GM23338 (cell line): Measurements from ENCODE around the gene PLPPR3. TPM values are rescaled to one million over a fixed set of nuclear protein-coding genes. Genes with fewer than 3 reads are reported as not detected.

Source experiments
- ATAC-seq: fragments of 200-7000 bp; cut with Tn5 transposase; 3 replicates; pipeline ENCODE4 v1.9.1; 2020
- DNase-seq: peaks from one replicate; pipeline ENCODE4 v3.0.0-alpha.2; 2015; ENCODE audit warnings: low spot score
- H2AFZ ChIP-seq: fragments of 200-600 bp; sonication (generic); 2 replicates; pipeline ENCODE4 v1.8.0; 2016; ENCODE audit warnings: antibody characterized with exemption, mild to moderate bottlenecking, moderate library complexity
- H3F3A ChIP-seq: fragments of 200-600 bp; sonication (generic); replicated peaks from 2 replicates; pipeline ENCODE4 v1.8.0; 2017; ENCODE audit warnings: antibody characterized with exemption, mixed run types, low read depth
- H3K27ac ChIP-seq: fragments of 200-600 bp; sonication (generic); 2 replicates; pipeline ENCODE4 v1.6.1; 2016; ENCODE audit warnings: low read depth
- H3K27me3 ChIP-seq: fragments of 200-600 bp; sonication (generic); 2 replicates; pipeline ENCODE4 v1.8.0; 2016; ENCODE audit warnings: mild to moderate bottlenecking, mixed run types, moderate library complexity; ENCODE audit not compliant: insufficient read depth
- H3K36me3 ChIP-seq: fragments of 200-600 bp; sonication (generic); 2 replicates; pipeline ENCODE4 v1.8.0; 2016; ENCODE audit warnings: mild to moderate bottlenecking; ENCODE audit not compliant: insufficient read depth
- H3K4me1 ChIP-seq: fragments of 200-600 bp; sonication (generic); 2 replicates; pipeline ENCODE4 v1.8.0; 2016; ENCODE audit warnings: mild to moderate bottlenecking, moderate library complexity; ENCODE audit not compliant: insufficient read depth
- H3K4me2 ChIP-seq: fragments of 200-600 bp; sonication (generic); 2 replicates; pipeline ENCODE4 v1.7.1; 2017; ENCODE audit warnings: mixed run types
- H3K4me3 ChIP-seq: fragments of 200-600 bp; sonication (generic); 2 replicates; pipeline ENCODE4 v1.6.1; 2016; ENCODE audit warnings: mixed run types
- H3K79me2 ChIP-seq: fragments of 200-600 bp; sonication (generic); replicated peaks from 2 replicates; pipeline ENCODE4 v1.8.0; 2017; ENCODE audit warnings: mild to moderate bottlenecking; ENCODE audit not compliant: insufficient read depth
- H3K9me2 ChIP-seq: fragments of 200-600 bp; sonication (generic); 2 replicates; pipeline ENCODE4 v1.8.0; 2017; ENCODE audit not compliant: insufficient read depth
- H4K20me1 ChIP-seq: fragments of 200-600 bp; sonication (generic); replicated peaks from 2 replicates; pipeline ENCODE4 v1.8.0; 2017; ENCODE audit warnings: mild to moderate bottlenecking; ENCODE audit not compliant: insufficient read depth
- H3K27ac Mint-ChIP-seq: 2 replicates; pipeline ENCODE4 v1.8.0; 2020; ENCODE audit warnings: inconsistent platforms, mild to moderate bottlenecking, moderate library complexity, mixed read lengths
- H3K27me3 Mint-ChIP-seq: 3 replicates; pipeline ENCODE4 v1.8.0; 2022; ENCODE audit warnings: low read depth, mild to moderate bottlenecking, moderate library complexity, mixed read lengths, inconsistent platforms; ENCODE audit not compliant: insufficient read depth, poor library complexity
- H3K36me3 Mint-ChIP-seq: 3 replicates; pipeline ENCODE4 v1.8.0; 2021; ENCODE audit warnings: low read depth, mild to moderate bottlenecking, inconsistent platforms, moderate library complexity, mixed read lengths
- H3K4me1 Mint-ChIP-seq: 3 replicates; pipeline ENCODE4 v1.8.0; 2020; ENCODE audit warnings: mild to moderate bottlenecking, inconsistent platforms, mixed read lengths
- H3K4me3 Mint-ChIP-seq: 3 replicates; pipeline ENCODE4 v1.8.0; 2021; ENCODE audit warnings: moderate library complexity, mild to moderate bottlenecking, inconsistent platforms, mixed read lengths
- H3K9me3 Mint-ChIP-seq: 3 replicates; pipeline ENCODE4 v1.8.0; 2020; ENCODE audit warnings: moderate library complexity, mild to moderate bottlenecking, inconsistent platforms, mixed read lengths
- CREB1 ChIP-seq: fragments of 250-450 bp; sonication (Bioruptor Pico); IDR thresholded peaks from 2 replicates; pipeline ENCODE4 v1.5.0; 2020; ENCODE audit warnings: low read depth, mild to moderate bottlenecking, moderate library complexity
- CTCF ChIP-seq, 2 experiments: fragments of 200-600 bp in 1 of 2; sonication (generic) in 1 of 2; conservative IDR thresholded peaks; 2 replicates each; pipeline versions ENCODE4 v1.5.1 to v1.6.1; 2016 to 2017; ENCODE audit warnings: antibody characterized with exemption in 2 of 2, low read depth in 2 of 2, mild to moderate bottlenecking in 2 of 2, moderate library complexity in 1 of 2
- ETS1 ChIP-seq: IDR thresholded peaks from 2 replicates; pipeline ENCODE4 v1.6.1; 2016; ENCODE audit warnings: antibody characterized with exemption
- EZH2phosphoT487 ChIP-seq: fragments of 200-600 bp; sonication (generic); IDR thresholded peaks from one replicate; pipeline ENCODE4 v1.8.1; 2018; ENCODE audit warnings: antibody characterized with exemption; ENCODE audit not compliant: unreplicated experiment
- NANOG ChIP-seq: IDR thresholded peaks from 2 replicates; pipeline ENCODE4 v1.6.1; 2016; ENCODE audit warnings: antibody characterized with exemption, borderline replicate concordance
- POLR2AphosphoS5 ChIP-seq: IDR thresholded peaks from 2 replicates; pipeline ENCODE4 v1.6.1; 2016; ENCODE audit warnings: antibody characterized with exemption, low read depth
- REST ChIP-seq: IDR thresholded peaks from one replicate; pipeline ENCODE4 v1.6.1; 2018; ENCODE audit warnings: antibody characterized with exemption; ENCODE audit not compliant: unreplicated experiment
- STAT1 ChIP-seq: IDR thresholded peaks from one replicate; pipeline ENCODE4 v1.6.1; 2016; ENCODE audit warnings: antibody characterized with exemption; ENCODE audit not compliant: unreplicated experiment
- ZNF114 ChIP-seq: fragments of 250-450 bp; sonication (Bioruptor Pico); IDR thresholded peaks from 2 replicates; pipeline ENCODE4 v1.5.0; 2020; ENCODE audit warnings: mild to moderate bottlenecking, moderate library complexity
- ZNF331 ChIP-seq: fragments of 250-450 bp; sonication (Bioruptor Pico); IDR thresholded peaks from 2 replicates; pipeline ENCODE4 v1.5.0; 2020; ENCODE audit warnings: low read depth, mild to moderate bottlenecking, moderate library complexity
- polyA plus RNA-seq: library from polyadenylated mRNA; unstranded; fragments of >200 nt; fragmentation: Nextera tagmentation; extraction: Ambion mirVana; gene quantifications from 2 replicates; pipeline ENCODE4 v1.2.1, GENCODE V29; 2016
- total RNA-seq: library from RNA; depleted of rRNA; stranded (reverse); fragments of >200 nt; shearing (Covaris generic); gene quantifications from 2 replicates; pipeline ENCODE4 v1.2.3, GENCODE V29; 2014

PLPPR3 gene
- total and polyA plus RNA-seq, 2 experiments from 2014 or later, result 14.8 to 81.1 TPM

- no peak for ATAC-seq
- Histone ChIP-seq H3K4me3 (peak overlapping the region; percentile 98), H4K20me1 (peaks cover 56% of the 10 kb centered on the region), H2AFZ (no peak overlapping the region), H3F3A (peaks cover 40% of the 10 kb centered on the region), H3K4me1 (peaks cover 30% of the 10 kb centered on the region), H3K27ac (peak overlapping the region; percentile 79), H3K36me3 (peaks cover 17% of the 10 kb centered on the region; the same call in 1 of the 2 replicates), H3K4me2 (peak overlapping the region; percentile 98), H3K27me3 (no peaks in the 10 kb centered on the region), H3K79me2 (peaks cover 77% of the 10 kb centered on the region), H3K9me2 (no peaks in the 10 kb centered on the region)
- Mint-ChIP-seq H3K27me3 (peaks cover 28% of the 10 kb centered on the region), H3K9me3 (no peaks in the 10 kb centered on the region), H3K27ac (peak overlapping the region; percentile 80), H3K36me3 (peaks cover 67% of the 10 kb centered on the region), H3K4me3 (peak overlapping the region; percentile 94), H3K4me1 (peaks cover 33% of the 10 kb centered on the region)
- TF ChIP-seq POLR2AphosphoS5, result no peak
- TF ChIP-seq EZH2phosphoT487, result no peak
- no peak for TF ChIP-seq NANOG
- TF ChIP-seq CREB1 (CRISPR knock-in tag), result no peak
- TF ChIP-seq STAT1, result no peak
- no peak for TF ChIP-seq CTCF (conservative IDR thresholded peaks at IDR 0.05; ENCODE audit: low read depth in 2 of 2)
- TF ChIP-seq ZNF114 (CRISPR knock-in tag), result no peak
- TF ChIP-seq ZNF331 (CRISPR knock-in tag), result no peak
- TF ChIP-seq ETS1, result no peak
- no peak for TF ChIP-seq REST
- DNase-seq, result no peak
These were observed 21.3 kb downstream of the PLPPR3 start for GRCh38 chr19:800360-801029.
